Mesenteric fat pad (tissue), 1 donor: ENCODE results near the gene COPE. TPM values are rescaled to one million over a fixed set of nuclear protein-coding genes. Genes with fewer than 3 reads are reported as not detected.

Experiments used
- DNase-seq: peaks from one replicate; pipeline ENCODE4 v3.0.0-alpha.2; 2020; ENCODE audit warnings: low spot score
- total RNA-seq: library from RNA; stranded (reverse); fragmentation: NEBNext Ultra II Directional; extraction: Animal tissue kit (Norgen Biotek cat#: 25700); gene quantifications from one replicate; pipeline ENCODE4 v1.2.1, GENCODE V29; 2021
- donor health status: DM: yes; HTN: yes; CAD: no.

The COPE gene
- total RNA-seq, 1 donor from 2014 or later: 147 TPM

DNA sequence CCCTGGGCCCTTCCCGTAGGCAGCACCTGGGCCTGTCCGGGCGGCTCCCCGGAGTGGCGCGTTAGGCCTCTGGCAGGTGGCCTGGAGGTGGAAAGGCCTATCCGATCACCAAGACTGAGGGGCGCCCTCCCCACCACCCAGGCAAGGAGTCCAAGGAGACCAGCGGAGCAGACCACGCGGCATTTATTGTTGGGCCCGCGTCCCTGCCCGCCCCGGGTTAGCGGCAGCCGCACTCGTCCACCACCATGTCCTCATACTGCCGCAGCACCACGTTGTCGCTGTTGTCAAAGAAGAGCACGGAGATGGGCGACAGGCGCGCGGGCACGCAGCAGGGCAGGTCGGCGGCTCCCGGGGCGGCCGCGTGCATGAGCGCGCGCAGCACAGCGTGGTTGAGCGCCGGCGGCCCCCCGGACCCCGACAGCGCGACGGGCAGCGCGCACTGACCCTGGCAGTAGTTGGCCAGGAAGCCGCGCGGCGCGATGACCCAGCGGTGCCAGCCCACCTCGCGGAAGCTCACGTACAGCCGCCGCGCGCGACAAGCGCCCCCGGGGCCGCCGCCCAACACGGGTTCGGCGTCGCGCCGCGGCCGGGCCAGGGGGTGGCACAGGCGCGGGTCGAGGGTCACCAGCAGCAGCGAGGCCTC lies 50.7 kb downstream of the COPE start:
- DNase-seq: no peak

DNA sequence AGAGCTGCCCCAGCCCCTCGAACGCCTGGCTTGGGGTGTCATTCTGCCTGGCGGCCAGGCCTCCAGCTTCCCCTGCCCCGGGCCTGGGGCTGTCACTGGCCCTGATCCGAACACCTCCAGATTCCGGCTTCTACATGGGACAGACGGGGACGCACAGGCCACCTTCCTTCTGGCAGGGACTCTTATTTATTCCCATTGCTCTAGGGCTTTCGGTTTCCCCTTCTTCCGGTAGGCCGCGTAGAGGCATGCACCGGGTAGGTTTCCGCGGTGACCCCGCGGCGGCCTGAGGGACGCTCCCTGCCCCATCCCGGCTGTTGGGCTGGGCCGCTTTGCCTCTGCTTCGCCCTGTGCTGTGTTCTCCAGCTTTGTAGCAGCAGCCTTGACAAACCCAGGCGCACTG lies 51.4 kb downstream of the COPE start:
- no peak for DNase-seq

DNA sequence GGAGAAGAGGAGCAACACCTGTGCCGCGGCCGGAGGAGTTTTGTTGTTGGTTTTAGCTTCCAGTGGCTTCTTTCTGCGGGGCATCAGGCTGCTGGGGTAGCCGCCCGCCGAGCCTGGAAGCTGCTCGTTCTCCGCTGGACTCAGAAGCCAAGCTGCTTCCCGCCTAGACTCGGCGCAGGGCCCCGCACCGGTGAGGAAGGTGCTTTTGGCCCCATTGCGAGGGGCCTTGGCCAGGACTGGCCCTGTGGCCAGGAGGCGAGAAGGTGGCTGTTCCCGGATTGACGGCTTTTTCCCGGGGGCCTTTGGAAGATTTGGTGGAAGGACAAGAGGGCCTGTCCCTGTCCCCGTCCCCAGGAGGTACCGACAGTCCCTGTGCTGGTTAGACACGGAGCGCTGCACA lies 52.0 kb downstream of the COPE start:
- no peak for DNase-seq

DNA sequence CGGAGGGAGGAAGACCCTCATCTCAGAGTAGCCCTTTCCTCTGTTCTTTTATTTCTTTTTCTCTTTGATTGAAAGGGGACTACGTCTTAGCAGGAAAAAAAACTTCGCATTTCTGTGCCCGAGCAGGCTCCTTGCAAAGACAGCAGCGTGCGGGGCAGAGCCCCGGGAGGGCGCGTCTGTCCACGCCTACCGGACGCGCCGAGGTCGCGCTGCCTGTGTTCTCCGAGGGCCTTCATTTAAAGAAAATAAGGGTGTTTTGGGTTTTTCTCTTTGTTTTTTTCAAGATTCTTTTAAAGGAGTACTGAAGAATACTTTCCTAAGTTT lies 52.4 kb downstream of the COPE start:
- no peak for DNase-seq

DNA sequence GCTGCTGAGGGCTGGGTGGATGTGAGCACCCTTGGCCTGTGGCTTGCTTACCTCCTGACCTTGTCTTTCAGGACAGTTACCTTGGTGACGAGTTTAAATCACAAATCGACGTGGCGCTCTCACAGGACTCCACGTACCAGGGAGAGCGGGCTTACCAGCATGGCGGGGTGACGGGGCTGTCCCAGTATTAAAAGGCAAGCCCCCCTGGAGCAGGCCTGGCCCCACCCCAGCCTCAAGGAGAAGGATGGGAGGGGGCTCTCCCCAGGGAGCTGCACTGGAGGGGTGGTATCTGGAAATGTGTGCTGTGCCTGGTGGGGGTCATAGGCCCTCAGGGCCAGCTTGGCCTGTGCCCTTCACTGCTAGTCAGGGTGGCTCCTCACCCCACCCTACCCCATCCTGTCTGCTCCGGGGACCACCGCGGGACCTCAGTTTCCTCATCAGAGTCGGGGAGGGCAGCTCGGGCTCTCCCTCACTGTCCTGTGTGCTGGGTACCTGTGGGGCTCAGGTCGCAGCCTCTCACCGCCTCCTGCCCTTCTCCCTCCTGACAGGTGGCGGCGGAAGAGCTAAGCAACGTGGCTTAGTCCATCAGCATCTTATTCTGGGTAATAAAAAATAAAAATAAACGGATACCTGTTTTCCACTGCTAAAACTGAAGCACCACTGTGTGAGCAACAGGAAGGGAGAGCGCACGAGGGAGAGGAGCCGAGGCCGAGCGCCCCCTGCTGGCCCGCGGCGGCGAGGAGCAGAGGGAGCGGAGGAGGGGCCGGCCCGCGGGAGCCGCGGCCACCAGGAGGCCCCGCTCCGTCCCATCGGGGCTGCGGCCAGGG lies 53.0 kb downstream of the COPE start:
- no peak for DNase-seq

DNA sequence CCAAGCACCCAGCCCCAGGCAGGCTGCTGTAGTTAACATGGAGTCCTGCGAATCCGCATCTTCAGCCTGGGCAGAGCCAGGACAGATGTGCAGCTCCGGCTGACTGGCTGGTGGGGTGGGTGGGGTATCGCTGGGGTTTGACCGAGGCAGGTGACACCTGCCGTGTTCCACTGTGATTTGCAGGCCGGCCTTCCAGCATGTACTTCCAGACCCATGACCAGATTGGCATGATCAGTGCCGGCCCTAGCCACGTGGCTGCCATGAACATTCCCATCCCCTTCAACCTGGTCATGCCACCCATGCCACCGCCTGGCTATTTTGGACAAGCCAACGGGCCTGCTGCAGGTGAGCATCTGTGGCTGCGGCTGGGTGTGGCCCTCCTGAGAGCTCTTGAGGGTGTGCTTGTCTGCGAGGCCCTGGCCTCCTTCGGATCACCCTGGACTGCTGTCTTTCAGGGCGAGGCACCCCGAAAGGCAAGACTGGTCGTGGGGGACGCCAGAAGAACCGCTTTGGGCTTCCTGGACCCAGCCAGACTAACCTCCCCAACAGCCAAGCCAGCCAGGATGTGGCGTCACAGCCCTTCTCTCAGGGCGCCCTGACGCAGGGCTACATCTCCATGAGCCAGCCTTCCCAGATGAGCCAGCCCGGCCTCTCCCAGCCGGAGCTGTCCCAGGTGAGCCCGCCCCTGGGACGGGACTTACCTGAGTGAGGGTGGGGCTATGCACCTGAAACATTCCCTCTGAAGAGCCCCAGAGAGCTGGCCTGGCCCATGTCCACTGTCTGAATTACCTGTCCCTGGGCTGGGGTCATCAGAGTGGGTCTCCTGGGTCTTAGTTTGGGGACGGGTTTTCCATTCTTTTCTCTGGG lies 53.8 kb downstream of the COPE start:
- no peak for DNase-seq

DNA sequence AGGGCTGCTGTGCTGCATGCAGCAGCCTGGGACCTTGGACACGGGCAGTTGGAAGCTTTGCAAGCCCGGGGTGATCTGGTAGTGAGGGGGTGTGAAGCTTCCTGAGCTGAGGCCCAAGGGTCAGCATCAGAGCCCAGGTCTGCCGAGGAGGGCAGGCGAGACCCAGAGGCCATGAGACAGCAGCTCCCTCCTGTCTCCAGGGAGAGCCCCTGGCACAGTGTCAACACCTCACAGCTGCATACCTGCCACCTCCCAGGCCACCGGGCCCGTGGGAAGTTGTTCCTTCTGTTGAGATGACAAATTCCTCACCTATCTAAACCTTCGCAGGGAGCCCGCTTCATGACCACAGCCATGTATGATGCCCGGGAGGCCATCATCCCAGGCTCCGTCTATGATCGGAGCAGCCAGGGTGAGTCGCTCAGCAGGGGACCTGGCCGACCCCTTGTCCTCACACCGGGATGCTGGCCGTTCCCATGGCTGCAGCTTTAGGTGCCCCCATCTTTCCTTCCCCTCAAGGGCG lies 55.3 kb downstream of the COPE start:
- DNase-seq: no peak

DNA sequence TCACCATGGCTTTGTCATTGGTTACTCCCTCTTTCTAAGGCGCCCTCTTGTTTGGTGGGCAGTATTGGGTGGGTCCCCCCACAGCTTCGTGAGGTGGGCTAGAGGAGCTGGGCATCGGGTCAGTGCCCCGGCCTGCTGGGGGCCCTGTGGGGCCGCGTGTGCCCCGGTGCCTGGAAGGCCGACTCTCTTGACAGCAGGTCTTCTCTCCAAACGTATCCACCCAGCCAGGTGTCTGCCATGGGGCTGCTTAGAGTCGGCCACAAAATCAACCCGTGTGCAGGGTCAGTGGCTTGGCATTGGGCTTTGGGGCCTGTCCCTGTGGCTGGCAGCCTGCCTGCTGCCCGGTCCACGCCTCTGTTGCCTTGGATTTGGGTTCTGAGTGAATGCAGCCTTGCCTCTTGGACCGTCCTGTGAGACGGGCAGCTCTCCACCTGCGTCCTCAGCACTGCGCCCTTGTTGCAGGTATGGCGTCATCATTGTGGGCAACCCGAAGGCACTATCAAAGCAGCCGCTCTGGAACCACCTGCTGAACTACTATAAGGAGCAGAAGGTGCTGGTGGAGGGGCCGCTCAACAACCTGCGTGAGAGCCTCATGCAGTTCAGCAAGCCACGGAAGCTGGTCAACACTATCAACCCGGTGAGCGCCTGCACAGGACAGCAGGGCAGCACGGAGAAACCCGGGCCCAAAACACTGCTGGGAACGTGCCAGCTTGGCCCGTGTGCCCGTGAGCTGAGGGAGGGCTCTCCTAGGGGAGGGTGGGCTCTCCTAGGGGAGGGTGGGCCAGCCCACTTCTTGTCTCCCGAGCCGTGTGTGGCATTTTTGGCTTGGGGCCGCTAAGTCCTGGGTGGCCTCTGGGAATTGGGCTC lies 56.0 kb downstream of the COPE start:
- no peak for DNase-seq

DNA sequence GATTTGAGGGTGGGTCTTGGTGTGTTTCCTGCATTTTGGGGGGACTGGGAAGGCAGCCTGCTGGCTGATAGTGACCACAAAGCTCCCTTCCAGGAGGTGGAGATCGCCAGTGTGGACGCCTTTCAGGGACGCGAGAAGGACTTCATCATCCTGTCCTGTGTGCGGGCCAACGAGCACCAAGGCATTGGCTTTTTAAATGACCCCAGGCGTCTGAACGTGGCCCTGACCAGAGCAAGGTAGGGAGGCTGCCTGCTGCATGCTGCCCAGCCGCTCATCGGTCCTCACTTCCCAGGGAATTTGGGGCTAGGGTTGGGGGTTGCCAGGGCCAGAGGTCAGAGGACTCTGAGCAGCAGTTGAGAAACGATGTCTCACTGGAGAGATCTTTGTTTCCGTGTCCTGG lies 57.3 kb downstream of the COPE start:
- no peak for DNase-seq

DNA sequence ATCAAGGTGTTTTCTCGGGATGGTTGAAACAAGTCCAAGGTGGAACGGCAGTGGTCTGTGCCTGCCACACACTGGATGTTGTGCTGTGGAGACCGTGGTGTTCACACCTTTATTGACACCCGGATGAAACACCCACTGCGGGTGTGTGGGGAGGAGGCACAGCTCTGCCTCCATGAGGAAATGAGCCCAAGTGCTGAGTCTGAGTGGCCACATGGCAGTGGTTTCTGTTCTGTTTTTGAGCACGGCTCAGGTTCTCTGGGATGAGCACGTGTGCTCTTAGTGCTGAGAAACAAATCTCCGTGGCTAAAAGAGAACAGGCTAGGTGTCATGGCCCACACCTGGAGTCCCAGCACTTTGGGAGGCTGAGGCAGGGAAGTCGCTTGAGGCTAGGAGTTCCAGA lies 58.0 kb downstream of the COPE start:
- no peak for DNase-seq

DNA sequence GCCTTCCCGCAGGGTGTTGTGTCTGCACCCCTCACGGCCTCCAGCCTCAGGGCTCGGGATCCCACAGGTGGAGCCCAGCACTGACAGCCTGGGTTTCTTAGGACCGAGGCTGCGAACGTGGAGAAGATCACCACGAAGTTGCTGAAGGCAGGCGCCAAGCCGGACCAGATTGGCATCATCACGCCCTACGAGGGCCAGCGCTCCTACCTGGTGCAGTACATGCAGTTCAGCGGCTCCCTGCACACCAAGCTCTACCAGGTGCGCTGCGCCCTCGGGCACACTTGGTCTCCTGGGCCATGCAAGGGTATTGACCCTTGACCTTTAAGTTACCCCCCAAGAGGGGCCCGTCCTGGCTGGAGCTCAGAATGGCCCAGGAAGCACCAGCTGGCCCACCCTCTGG lies 58.5 kb downstream of the COPE start:
- DNase-seq: no peak

DNA sequence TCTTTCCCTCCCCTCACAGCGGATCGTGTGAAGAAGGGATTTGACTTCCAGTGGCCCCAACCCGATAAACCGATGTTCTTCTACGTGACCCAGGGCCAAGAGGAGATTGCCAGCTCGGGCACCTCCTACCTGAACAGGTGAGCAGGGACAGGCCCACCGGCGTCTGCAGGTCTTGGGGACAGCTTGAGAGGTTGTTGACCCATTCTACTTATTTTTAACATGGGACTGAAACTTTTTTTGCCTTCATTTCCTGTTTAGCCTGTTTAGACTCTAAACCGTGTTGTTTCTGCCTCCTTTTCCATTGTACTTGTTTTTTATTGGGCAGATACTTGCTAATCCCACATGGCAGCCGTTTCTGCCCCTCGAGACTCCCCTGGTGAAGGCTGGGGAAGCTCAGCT lies 58.9 kb downstream of the COPE start:
- DNase-seq: no peak

DNA sequence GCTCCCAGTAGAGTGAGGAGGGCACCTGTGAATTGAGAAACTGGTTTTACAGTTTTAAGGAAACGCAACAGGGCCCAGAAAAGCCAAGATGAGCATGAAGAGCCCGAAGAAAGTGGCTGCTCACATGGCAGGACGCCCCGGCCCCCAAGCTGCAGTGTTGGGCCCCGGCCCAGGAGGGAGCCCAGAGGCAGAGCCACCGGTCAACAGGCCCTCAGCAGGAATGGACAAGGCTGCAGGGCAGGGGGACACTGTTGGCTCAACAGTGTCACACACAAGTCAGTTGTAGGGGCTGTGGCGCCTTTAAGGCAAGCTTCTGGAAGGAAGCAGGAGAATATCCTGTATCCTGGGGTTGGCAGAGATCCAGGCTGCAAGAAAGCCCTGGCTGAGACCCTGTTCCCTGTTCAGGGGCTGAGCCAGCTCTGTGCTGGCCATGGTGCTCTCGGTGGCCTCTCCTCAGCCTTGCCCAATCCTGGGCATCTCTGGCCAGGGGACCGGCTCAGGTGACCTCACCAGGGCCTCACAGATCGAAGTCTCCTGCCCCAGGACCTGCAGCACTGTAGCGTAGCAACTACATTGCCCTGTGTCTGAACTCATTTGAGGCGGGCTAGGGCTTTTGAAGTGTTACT lies 59.4 kb downstream of the COPE start:
- no peak for DNase-seq

DNA sequence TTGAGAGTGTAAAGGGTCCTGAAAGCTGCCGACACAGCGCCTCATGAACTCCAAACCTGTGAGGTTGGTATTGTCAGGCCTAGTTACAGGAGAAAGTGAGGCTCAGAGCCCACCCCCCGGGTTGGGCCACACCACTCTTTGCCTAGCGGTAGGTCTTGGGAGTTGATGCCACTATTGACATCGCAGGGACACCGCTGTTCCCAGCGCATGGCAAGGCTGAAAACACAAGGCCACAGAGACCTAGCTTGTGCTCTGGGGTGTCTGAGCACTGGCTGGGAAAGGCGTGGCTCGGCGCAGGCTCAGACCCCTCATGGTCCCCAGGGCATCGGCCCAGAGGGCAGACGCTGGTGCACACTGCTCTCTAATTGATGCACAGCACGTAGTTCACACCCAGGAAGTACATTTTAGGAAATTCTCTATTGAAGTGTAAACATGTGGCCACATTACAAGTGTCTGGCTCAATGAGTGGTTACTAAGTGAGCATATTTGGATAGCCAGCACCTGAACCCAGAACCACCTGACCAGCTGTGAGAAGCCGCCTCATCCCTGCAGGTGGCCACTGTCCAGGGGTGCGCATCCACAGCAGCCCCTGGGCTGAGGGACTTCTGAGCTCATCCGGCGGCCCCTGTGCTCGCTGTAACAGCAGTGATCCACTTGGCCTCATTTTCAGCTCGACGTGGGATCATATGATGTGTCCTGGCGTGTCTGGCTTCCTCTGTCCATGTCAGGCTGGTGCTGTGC lies 60.1 kb downstream of the COPE start:
- no peak for DNase-seq

DNA sequence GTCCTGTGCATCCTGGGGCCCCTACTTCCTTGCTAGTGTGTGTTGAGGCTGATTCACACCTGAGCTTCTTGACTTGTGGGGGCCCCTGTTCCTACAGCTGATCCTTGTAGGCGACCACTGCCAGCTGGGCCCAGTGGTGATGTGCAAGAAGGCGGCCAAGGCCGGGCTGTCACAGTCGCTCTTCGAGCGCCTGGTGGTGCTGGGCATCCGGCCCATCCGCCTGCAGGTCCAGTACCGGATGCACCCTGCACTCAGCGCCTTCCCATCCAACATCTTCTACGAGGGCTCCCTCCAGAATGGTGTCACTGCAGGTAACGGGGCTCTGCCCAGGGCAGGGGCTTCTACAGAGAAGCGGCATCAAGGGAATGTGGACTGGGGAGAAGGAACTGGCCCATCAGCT lies 62.0 kb downstream of the COPE start:
- DNase-seq: no peak

DNA sequence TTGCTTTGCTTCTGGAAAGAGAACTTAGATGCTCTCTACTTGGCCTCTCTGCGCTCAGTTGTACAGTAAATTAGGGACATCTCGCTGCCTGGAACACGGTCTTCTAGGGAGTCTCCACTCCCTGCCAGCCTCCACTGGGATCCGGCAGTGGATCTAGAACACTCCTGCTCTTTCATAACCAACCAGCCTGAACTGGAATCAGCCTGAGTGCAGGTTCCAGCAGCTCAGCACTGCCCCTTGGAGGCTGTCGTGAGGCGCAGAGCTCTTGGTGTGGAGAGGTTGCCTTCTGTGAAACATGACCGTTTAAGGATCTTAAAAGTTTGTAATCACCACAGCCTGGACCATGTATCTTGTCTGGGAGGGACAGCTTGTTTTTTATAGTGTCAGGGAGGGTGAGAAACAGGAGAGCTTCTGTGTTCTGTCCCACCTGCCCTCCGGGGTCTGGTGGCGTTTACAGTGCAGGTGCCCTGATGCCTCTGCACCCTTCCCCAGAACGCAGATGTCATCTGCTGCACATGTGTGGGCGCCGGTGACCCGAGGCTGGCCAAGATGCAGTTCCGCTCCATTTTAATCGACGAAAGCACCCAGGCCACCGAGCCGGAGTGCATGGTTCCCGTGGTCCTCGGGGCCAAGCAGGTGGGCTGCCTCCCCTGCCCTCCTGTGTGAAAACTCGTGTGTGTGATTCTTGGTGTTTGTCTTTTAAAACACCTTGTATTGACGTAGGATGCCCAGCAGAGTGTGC lies 62.6 kb downstream of the COPE start:
- no peak for DNase-seq

DNA sequence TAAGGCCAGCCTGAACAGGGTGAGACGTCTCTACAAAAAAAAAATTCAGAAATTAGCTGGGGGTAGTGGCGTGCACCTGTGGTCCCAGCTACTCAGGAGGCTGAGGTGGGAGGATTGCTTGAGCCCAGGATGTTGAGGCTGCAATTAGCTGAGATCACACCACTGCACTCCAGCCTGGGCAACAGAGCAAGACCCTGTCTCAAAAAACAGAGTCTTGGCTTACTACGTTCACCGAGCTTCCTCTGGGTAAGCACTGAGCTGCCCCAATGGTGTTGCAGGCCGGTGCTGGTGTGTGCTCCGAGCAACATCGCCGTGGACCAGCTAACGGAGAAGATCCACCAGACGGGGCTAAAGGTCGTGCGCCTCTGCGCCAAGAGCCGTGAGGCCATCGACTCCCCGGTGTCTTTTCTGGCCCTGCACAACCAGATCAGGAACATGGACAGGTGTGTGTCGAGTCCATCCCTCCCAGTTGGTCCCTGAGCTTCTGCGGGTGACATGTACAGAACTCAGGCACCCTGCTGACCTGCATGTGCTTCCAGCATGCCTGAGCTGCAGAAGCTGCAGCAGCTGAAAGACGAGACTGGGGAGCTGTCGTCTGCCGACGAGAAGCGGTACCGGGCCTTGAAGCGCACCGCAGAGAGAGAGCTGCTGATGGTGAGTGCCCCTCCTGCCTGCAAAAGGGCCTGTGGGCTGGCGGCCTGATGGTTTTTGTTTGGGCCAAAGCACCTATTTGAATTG lies 63.4 kb downstream of the COPE start:
- no peak for DNase-seq

DNA sequence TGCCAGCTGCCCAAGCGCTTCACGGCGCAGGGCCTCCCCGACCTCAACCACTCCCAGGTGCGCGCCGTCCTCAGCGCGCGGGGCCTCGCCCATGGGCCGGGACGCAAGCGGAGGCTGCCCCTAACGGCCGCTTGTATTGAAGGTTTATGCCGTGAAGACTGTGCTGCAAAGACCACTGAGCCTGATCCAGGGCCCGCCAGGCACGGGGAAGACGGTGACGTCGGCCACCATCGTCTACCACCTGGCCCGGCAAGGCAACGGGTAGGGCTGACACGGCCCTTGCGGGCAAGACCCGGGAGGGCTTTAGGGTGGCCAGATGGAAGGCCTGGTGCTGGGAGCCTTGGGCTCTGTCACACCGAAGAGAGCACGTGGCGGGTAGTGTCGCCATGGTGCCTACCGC lies 64.2 kb downstream of the COPE start:
- no peak for DNase-seq
